Fibroblast of pulmonary artery (primary cell): ENCODE data around the gene NOTCH4.
"Not testable (repeated sequence)": the region's sequence is repeated elsewhere in the genome, so short reads cannot be mapped to it uniquely, and the experiment has no call there.

ENCODE experiments used
- DNase-seq: peaks from one replicate; pipeline ENCODE4 v3.0.0-alpha.2; 2010; ENCODE audit warnings: low read depth
- H3K4me3 ChIP-seq: replicated peaks from 2 replicates; pipeline ENCODE4 v1.5.1; 2011; ENCODE audit warnings: low read depth, mild to moderate bottlenecking, control low read depth, low read length, moderate library complexity
- TF ChIP-seq, protein P1 (sequence below): IDR thresholded peaks from 2 replicates; pipeline ENCODE4 v1.5.1; 2011; ENCODE audit warnings: mild to moderate bottlenecking, control low read depth, low read length, inconsistent platforms; ENCODE audit errors: missing control alignments

Gene NOTCH4

DNA sequence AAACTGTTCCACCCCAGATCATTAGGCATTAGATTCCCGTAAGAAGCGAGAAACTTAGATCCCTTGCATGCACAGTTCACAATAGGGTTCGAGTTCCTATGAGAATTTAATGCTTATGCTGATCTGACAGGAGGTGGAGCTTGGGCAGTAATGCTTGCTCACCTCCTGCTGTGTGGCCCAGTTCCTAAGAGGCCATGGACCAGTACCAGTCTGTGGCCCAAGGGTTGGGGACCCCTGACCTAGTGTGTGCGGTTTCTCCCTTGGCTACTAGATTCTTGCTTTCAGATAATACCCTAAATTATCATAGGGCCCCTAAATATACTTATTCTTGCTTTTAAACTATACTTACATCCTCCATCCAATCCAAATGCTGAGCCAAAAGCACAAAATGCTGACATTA, 29.5 kb downstream of the NOTCH4 start:
- TF ChIP-seq, protein P1, sequence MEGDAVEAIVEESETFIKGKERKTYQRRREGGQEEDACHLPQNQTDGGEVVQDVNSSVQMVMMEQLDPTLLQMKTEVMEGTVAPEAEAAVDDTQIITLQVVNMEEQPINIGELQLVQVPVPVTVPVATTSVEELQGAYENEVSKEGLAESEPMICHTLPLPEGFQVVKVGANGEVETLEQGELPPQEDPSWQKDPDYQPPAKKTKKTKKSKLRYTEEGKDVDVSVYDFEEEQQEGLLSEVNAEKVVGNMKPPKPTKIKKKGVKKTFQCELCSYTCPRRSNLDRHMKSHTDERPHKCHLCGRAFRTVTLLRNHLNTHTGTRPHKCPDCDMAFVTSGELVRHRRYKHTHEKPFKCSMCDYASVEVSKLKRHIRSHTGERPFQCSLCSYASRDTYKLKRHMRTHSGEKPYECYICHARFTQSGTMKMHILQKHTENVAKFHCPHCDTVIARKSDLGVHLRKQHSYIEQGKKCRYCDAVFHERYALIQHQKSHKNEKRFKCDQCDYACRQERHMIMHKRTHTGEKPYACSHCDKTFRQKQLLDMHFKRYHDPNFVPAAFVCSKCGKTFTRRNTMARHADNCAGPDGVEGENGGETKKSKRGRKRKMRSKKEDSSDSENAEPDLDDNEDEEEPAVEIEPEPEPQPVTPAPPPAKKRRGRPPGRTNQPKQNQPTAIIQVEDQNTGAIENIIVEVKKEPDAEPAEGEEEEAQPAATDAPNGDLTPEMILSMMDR = no peak
- DNase-seq = no peak
- H3K4me3 ChIP-seq = no peak overlapping the region

DNA sequence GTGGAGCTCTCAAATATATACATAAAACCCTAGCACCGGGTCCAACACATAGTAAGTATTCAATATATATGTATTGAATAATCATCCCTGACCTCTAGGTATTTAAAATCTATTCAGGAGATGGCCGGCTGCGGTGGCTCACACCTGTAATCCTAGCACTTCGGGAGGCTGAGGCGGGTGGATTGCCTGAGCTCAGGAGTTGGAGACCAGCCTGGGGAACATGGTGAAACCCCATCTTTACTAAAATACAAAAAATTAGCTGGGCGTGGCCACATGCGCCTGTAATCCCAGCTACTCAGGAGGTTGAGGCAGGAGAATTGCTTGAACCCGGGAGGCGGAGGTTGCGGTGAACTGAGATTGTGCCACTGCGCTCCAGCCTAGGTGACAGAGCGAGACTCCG, 30.8 kb downstream of the NOTCH4 start:
- not testable (repeated sequence) for H3K4me3 ChIP-seq

DNA sequence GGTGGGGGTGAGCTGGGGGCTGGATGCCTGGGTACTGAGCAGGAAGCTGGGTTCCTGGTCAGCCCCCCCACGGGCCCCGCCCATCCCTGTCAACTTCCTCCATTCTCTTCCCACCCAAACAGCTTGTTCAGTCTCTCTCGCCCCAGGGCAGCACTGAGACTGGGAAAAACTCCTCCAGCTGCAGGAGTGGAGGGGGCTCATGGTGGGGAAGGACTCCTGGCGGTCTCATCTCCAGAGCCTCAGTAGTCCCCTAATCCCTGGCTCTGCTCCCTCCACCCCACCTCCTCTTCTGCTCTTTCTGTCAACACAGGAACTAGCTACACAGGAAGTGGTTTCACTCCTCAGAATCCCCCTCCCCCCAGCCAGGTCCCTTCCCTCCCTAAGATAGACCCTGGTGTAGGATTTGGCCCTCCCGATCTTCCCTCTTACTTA, 31.2 kb downstream of the NOTCH4 start, which contains the start of gene GPSM3:
GPSM3 (minus strand) TSS at position 36 of the 432 bp plus-strand sequence. CDS start 130 bp downstream, outside the sequence.
- H3K4me3 ChIP-seq = peak within 1 kb of the TSS; percentile 2
- DNase-seq = peak; percentile 57
- TF ChIP-seq, protein P1 = no peak

More for the DNA sequence above, 30.8 kb downstream of the NOTCH4 start:
- DNase-seq = not testable (repeated sequence)

DNA sequence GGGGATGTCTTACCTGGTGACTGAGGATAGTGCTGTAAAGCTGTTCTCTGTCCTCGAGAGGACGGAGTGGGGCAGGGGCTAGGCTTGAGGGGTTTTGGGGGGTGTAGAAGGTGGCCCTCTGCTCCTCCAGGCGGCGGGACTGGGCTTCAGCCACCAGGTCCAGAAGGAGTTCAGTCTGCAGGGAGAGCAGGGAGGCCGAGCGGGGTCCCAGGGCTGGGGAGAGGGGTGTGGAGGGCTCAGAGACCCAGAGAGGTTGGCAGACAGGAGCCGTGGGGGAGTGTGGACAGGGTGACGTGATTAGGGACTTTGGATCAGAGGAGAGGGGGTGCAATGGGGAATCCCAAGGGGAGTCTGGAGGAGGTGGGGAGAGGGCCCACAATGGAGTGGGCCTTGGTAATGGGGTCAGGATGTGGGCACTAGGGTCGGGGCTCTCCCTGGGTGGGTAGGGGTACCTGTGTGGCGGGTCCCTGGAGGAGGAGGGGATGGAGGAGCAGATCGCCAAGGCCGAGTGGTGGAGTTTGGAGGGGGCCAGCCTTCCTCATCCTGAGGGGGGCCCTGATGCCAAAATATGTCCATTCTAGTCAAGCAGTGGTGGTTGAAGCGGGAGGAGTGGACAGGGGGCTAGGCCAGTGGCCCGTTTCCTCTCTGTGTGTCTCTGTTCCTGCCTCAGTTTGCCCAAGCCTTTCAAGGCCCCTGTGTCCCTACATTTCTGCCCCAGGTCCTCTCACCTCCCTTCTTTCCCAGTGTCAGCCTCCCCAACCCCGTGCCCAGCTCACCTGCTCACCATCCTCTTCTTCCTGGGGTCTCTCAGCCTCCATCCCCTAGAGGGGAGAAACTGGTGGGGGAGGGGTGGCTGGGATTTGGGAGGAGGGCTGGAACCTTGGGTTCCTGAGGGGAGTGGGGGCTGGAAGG, 31.9 kb downstream of the NOTCH4 start:
- H3K4me3 ChIP-seq = no peak overlapping the region
- TF ChIP-seq, protein P1 = no peak
- DNase-seq = no peak

DNA sequence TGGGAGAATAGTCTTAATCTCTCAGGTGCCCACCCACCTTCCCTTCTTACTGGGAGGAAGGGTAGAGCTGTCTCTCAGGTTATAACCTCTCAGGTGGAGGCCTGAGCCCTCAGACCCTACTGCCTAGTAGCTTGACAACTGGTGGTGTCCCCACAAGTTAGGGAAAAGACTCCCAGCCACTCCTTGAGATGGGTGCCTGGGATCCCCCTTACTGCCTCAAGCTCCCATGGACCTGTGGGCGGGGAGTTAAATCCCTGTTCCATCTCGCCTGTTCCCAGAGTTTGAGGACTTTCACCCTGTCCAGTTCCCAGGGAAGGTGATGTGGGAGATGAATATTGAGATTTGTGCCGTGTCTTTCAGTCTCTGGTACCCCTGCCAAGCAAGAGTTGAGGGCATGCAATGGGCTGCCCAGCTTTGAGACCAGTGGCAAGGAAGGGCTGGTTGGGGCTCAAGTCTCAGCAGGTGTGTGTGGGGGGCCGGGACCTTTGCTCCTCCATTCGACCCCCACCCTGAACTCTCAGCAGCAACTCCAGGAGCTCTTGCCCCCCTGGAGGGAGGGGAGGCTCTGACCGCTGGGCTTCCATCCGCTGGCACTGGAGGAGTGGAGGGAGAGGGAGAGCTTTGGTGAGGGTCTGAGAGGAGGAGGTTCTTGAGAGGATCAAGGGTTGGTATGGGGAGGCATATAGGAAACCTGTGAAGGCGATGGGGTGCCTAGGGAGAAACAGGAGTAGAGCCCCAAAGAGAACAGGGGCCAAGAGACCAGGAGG, 32.8 kb downstream of the NOTCH4 start:
- TF ChIP-seq, protein P1 = no peak
- DNase-seq = no peak
- H3K4me3 ChIP-seq = peak overlapping the region; percentile 82

DNA sequence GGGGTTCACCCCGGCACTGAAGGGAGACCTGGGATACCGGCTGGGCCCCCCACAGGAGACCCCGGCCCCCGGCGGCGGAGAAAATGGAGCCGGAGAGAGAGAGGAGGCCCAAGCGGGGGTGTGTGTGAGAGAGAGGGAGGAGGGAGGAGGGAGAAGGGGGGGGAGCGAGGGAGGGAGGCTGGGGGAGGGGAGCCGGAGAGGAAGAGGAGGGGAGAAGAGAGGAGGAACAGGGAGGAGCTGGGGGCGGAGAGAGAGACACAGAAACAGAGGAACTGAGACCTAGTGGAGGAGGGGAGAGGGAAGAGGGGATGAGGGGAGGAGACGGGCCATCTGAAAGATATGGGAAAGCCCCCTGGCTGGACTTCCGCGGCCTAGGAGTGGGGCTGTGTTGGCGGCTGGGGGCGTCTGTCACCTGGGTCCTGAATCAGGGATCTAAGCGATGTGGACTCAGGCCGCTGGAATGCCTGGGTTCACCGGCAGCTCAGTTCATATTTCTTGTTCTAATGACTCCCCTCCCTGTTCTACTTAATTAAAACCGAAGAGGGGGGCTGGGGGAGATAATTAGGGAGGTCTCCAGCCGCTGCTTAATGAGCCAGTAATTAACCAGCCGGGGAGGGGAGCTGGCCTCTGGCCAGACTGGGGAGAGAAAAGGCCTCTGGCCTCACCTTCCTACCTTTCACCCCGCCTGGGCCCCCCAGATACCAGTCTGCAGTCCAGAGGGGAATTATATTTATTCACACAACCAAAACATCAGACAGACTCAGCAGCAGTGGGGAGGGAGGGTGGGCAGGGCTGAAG, 33.6 kb downstream of the NOTCH4 start, which contains the start of gene PBX2:
PBX2 (minus strand) TSS at position 149 of the 798 bp plus-strand sequence. CDS start 287 bp downstream, outside the sequence.
- H3K4me3 ChIP-seq = peak within 1 kb of the TSS; percentile 82
- peak; percentile 94 for DNase-seq
- TF ChIP-seq, protein P1 = no peak
